HG03064 (cell line): ENCODE measurements around the gene RBBP4.
"Not testable (repeated sequence)": the region's sequence is repeated elsewhere in the genome, so short reads cannot be mapped to it uniquely, and the experiment has no call there.

Source experiments
- ATAC-seq: cut with Tn5 transposase; IDR thresholded peaks from one replicate; pipeline ENCODE4 v1.9.1; 2021; ENCODE audit warnings: low read depth; ENCODE audit not compliant: unreplicated experiment

RBBP4 gene

DNA sequence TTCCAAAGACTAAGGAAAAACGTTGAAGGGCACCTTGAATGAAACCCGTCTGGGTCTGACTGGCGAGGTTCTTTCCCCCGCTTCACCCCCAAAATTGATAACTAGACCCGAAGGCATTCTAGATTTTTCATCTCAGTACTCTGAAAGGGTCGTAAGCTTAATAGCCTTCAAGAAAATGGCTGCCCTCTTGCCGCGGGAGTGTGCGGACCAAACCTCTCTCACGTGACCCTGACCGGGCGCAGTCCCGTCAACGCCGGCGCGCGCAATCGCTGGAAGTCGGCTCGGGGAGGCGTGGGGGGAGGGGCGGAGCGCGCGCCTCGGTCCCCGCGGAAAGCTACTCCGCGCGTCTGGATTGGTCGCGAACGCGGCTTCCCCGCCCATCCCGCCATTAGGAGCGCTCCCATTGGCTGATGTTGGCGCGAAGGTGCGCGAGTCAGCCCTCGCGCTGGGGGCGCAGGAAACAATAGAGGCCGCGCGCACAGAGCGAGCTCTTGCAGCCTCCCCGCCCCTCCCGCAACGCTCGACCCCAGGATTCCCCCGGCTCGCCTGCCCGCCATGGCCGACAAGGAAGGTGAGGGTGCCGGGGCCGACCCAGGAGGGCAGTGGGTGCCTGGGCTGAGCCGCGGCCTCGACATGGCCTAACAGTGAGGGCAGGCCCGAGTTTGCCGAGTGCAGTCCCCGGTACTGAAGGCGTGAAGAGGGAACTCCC is at the start of gene RBBP4:
Gene RBBP4 (plus strand): TSS at position 457 of the 709 bp plus-strand sequence. CDS start 99 bp downstream, at position 556.
- ATAC-seq = peak; percentile 62

DNA sequence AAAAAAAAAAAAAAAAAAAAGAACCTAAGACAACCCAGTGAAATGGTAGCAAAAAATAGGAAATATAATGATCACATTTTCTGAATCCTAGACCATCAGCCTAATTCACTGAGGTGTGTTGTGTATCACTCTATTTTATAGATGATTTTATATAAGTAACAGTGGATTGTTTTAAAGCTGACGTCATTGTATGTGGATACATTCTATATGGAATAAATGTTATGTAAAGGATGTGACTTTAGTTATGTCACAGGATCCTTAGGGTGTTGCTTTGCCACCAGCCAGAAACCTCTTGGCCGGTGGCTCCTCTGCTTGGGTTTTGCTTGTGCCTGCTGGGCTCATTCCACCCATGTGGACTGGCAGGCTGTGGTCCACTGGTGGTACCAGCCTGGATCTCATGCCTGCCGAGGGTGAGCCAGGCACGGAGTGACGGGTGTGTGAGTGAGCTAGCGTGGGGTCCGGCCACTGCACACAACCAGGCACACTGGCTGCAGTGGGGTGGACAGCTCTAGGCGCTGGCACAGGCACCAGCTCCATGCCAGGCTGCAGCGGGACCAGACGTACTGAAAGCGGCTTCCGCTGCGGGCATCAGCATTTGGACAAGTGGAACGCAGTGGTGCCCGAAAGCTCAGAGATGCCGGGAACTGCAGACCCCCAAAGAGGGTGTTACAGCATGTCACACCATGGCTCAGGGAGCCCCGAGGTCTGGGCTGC is 45.1 kb upstream of the RBBP4 start:
- ATAC-seq = no peak

DNA sequence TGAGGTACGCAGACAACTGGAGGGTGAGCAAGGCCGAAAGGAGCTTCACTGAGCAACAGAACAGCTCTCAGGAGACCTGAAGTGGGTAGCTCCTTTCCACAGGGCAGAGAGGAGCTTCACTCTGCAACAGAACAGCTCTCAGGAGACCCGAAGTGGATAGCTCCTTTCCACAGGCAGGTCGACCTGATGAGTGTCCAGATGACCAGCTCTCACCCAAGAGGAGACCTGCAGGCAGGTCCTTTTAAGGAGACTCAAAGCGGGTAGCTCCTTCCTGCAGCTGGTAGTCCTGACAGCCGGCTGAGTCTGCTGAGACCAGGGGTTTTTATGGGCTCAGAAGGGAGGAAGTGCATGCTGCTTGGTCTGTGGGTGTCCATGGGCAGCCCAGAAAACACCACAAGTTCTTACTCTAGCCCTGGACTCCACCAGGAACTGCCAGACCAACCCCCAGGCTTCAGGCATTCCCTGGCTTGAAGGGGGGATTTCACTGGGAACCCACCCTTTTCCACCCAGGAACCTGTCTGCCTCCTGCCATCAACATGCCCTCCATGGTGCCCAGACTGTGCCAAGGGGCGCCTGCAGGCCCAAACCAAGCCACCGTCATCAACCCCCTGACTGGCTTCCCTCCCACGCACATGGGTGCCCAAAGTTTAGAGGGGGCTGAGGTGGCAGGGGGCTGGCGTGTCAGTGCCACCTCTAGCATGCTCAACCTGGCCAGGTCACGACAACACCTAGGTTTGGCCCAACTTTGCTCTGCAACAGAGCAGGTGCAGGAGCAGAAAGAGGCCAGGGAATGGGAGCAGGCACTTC is 44.2 kb upstream of the RBBP4 start:
- no peak for ATAC-seq

- ATAC-seq = no peak
Measured at GRCh38 chr1:32609180-32609579, 41.8 kb upstream of the RBBP4 start.

- ATAC-seq = no peak
Measured at GRCh38 chr1:32611859-32612188, 39.2 kb upstream of the RBBP4 start.

GRCh38 chr1:32612189-32612881 is 38.7 kb upstream of the RBBP4 start:
- peak; percentile 65 for ATAC-seq

- no peak for ATAC-seq
Measured at GRCh38 chr1:32613472-32613871, 37.5 kb upstream of the RBBP4 start.

DNA sequence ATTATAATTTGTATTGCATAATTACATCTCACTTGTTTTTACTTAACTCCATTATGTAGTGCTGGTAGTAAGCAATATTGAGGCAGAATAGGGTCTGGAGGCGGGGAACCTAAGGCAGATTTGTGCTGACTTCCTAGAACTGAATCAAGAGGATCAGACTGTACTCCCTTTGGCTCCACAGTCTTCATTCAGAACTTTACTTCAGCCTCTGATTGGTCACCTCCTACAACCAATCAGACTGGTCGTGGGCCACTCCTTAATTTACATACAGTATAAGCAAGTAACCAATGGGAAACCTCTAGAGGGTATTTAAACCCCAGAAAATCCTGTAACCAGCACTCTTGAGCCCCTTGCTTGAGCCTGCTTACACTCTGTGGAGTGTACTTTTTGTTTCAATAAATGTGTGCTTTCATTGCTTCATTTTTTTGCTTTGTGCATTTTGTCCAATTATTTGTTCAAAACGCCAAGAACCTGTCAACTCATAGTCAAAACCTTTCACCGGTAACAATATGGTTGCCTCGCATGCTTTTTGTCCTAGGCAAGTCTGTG is 32.3 kb upstream of the RBBP4 start:
- ATAC-seq = no peak

DNA sequence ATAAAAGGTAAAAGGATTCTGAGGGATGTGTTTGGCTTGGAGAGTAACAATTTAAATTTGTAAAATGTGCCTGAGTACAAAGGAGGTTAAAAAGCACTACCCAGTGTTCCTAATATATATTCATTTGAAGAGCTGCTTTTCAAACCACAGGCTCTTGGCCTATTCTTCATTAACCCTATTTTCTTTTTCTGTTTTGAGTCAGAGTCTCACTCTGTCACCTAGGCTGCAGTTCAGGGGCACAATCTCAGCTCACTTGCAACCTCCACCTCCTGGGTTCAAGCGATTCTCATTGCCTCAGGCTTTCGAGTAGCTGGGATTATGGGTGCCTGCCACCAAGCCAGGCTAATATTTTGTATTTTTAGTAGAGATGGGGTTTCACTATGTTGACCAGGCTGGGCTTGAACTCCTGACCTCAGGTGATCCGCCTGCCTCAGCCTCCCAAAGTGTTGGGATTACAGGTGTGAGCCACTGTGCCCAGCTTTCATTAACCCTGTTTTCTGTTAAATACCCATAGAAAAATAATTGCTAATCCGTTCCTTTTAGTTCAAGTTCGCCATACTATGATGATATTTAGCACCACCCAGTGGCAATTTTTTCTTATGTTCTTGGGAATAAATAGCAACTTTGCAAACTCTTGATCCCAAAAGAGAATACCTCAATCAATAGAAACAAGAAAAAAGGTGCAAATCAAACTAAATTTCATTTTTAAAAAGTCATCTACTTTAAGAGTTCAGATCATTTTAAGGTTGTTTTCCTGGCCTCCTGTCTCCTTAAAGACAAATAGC is 31.1 kb upstream of the RBBP4 start:
- ATAC-seq = peak; percentile 67

GRCh38 chr1:32622205-32622604 is 28.8 kb upstream of the RBBP4 start:
- ATAC-seq = no peak

- no peak for ATAC-seq
Measured at GRCh38 chr1:32622806-32623681, 28.0 kb upstream of the RBBP4 start.

DNA sequence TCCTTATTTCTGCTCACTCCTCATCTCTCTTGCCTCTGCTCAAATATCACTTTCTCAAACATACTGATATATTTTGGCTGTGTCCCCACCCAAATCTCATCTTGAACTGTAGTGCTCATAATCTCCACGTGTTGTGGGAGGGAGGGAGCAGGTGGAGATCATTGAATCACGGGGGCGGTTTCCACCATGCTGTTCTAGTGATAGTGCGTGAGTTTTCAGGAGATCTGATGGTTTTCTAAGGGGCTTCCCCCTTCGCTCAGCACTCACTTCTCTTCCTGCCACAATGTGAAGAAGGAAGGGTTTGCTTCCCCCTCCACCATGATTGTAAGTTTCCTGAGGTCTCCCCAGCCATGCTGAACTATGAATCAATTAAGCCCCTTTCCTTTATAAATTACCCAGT is 27.2 kb upstream of the RBBP4 start:
- ATAC-seq = no peak

DNA sequence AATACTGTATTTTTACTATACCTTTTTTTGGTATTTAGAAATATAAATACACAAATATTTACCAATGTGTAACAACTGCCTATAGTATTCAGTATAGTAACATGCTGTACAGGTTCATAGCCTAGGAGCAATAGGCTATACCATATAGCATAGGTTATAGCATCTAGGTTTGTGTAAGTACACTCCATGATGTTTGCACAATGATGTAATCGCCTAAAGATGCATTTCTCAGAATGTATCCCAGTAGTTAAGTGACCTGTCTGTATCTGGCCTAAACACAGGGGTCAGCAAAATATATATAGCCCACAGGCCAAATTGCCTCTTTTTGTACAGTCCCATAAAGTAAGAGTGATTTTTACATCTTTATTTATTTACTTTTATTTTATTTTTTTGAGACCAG is 24.8 kb upstream of the RBBP4 start:
- ATAC-seq = no peak

DNA sequence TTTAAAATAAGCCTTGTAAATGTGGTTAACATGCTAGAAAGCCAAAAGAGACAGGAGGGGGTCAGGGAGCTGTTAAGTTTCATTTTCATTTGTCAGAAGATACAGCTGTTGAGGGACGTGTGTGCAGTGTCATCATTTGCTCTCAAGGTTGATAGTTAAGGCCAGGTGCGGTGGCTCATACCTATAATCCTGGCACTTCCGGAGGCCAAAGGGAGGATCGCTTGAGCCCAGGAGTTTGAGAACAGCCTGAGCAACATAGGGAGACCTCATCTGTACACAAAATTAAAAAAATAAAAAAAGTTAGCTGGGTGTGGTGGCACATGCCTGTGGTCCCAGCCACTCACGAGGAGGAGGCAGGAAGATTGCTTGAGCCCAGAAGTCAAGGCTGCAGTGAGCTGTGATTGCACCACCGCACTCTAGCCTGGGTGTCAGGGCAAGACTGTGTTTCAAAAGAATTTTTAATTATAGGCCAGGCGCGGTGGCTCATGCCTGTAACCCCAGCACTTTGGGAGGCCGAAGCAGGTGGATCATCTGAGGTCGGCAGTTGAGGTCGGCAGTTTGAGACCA is 23.3 kb upstream of the RBBP4 start:
- no peak for ATAC-seq

GRCh38 chr1:32630173-32630572 is 20.8 kb upstream of the RBBP4 start:
- ATAC-seq = not testable (repeated sequence)

- ATAC-seq = no peak
Measured at GRCh38 chr1:32632829-32633228, 18.2 kb upstream of the RBBP4 start.

GRCh38 chr1:32635508-32636277 is 15.3 kb upstream of the RBBP4 start:
- no peak for ATAC-seq
